Gastrocnemius medialis (tissue), 4 donors: ENCODE data around the gene FEM1A.
"Not testable (repeated sequence)": the region's sequence is repeated elsewhere in the genome, so short reads cannot be mapped to it uniquely, and the experiment has no call there.

ENCODE experiments used
- CTCF ChIP-seq, 5 experiments: fragments of 450-650 bp in 3 of 5; fragments of 200-600 bp in 2 of 5; sonication (generic) in 2 of 5; IDR thresholded peaks in 4 of 5; conservative IDR thresholded peaks in 1 of 5; 1 replicate in 4 of 5; 2 replicates in 1 of 5; pipeline ENCODE4 v1.5.1; 2016 to 2019; ENCODE audit warnings: antibody characterized with exemption in 5 of 5, mild to moderate bottlenecking in 3 of 5, moderate library complexity in 3 of 5
- POLR2A ChIP-seq, 2 donors: fragments of 450-650 bp; IDR thresholded peaks; one replicate each; pipeline ENCODE4 v1.6.1; 2017; ENCODE audit warnings: antibody characterized with exemption in 2 of 2, mild to moderate bottlenecking in 2 of 2, moderate library complexity in 2 of 2

GRCh38 chr19:4793278-4793677, 1.7 kb downstream of the FEM1A start:
- TF ChIP-seq CTCF (IDR thresholded peaks at IDR 0.05 in 4 of 5, conservative IDR thresholded peaks at IDR 0.05 in 1 of 5); POLR2A (IDR thresholded peaks at IDR 0.05): not testable (repeated sequence)
